Fibroblast of lung (primary cell): ENCODE results near the gene CGB7. TPM values are rescaled to one million over a fixed set of nuclear protein-coding genes. Genes with fewer than 3 reads are reported as not detected.
A peak's percentile ranks its signal among the peaks of the same experiment; 100 is the strongest.

Experiments used
- DNase-seq, 2 donors: peaks; one replicate each; pipeline versions ENCODE4 v3.0.0 to v3.0.0-alpha.2; 2010; ENCODE audit warnings: low read depth in 2 of 2
- H2AFZ ChIP-seq: 2 replicates; pipeline ENCODE4 v1.5.1; 2012; ENCODE audit warnings: low read length, control low read depth, inconsistent platforms
- H3K27ac ChIP-seq: 2 replicates; pipeline ENCODE4 v1.5.1; 2011; ENCODE audit warnings: low read length, control low read depth; ENCODE audit not compliant: insufficient read depth
- H3K27me3 ChIP-seq: 2 replicates; pipeline ENCODE4 v1.5.1; 2011; ENCODE audit warnings: mild to moderate bottlenecking, low read length; ENCODE audit not compliant: control insufficient read depth, insufficient read depth
- H3K36me3 ChIP-seq: 2 replicates; pipeline ENCODE4 v1.5.1; 2011; ENCODE audit warnings: low read length; ENCODE audit not compliant: control insufficient read depth, insufficient read depth
- H3K4me1 ChIP-seq: 2 replicates; pipeline ENCODE4 v1.5.1; 2011; ENCODE audit warnings: low read length; ENCODE audit not compliant: control insufficient read depth, insufficient read depth; ENCODE audit errors: extremely low read depth
- H3K4me2 ChIP-seq: 2 replicates; pipeline ENCODE4 v1.5.1; 2011; ENCODE audit warnings: low read length, control low read depth; ENCODE audit not compliant: insufficient read depth; ENCODE audit errors: extremely low read depth
- H3K4me3 ChIP-seq, 4 experiments: fragments of 200-600 bp in 1 of 4; sonication (generic) in 1 of 4; replicated peaks in 1 of 4; 2 replicates each; pipeline ENCODE4 v1.5.1; 2011 to 2016; ENCODE audit warnings: low read length in 4 of 4, low read depth in 3 of 4, mild to moderate bottlenecking in 3 of 4, control low read depth in 2 of 4, inconsistent platforms in 1 of 4, mixed read lengths in 1 of 4; ENCODE audit not compliant: insufficient read depth in 1 of 4; ENCODE audit errors: control extremely low read depth in 1 of 4
- H3K79me2 ChIP-seq: 2 replicates; pipeline ENCODE4 v1.5.1; 2012; ENCODE audit warnings: mild to moderate bottlenecking, low read length, inconsistent platforms; ENCODE audit not compliant: control insufficient read depth, insufficient read depth
- H3K9ac ChIP-seq: 2 replicates; pipeline ENCODE4 v1.5.1; 2011; ENCODE audit warnings: mild to moderate bottlenecking, low read length, control low read depth; ENCODE audit not compliant: insufficient read depth
- H3K9me3 ChIP-seq: 2 replicates; pipeline ENCODE4 v1.5.1; 2012; ENCODE audit warnings: low read depth, low read length; ENCODE audit not compliant: control insufficient read depth, insufficient read depth
- H4K20me1 ChIP-seq: 2 replicates; pipeline ENCODE4 v1.5.1; 2011; ENCODE audit warnings: low read length; ENCODE audit not compliant: control insufficient read depth, insufficient read depth; ENCODE audit errors: extremely low read depth
- EZH2 ChIP-seq: IDR thresholded peaks from 2 replicates; pipeline ENCODE4 v1.5.1; 2012; ENCODE audit warnings: low read length, control low read depth, mild to moderate bottlenecking; ENCODE audit errors: missing control alignments
- polyA plus RNA-seq, 2 donors: library from polyadenylated mRNA; depleted of rRNA in 1 of 2; stranded (reverse) in 1 of 2; unstranded in 1 of 2; fragments of >200 nt; gene quantifications; 2 replicates each; pipeline ENCODE4 v1.2.1, GENCODE V29; 2011 to 2012; ENCODE audit warnings: missing spikeins in 1 of 2
- total RNA-seq: library from RNA; depleted of rRNA; stranded (reverse); fragments of >200 nt; gene quantifications from 2 replicates; pipeline ENCODE4 v1.2.1, GENCODE V29; 2014
- TF ChIP-seq, protein P1 (sequence below), 2 donors: IDR thresholded peaks in 1 of 2; conservative IDR thresholded peaks in 1 of 2; 1 replicate in 1 of 2; 2 replicates in 1 of 2; pipeline ENCODE4 v1.5.1; 2011 to 2012; ENCODE audit warnings: low read length in 2 of 2, control low read depth in 1 of 2, inconsistent platforms in 1 of 2, low read depth in 1 of 2, mild to moderate bottlenecking in 1 of 2

Gene CGB7
- total and polyA plus RNA-seq, 2 donors (not counting 1 experiment from before 2014, with no cell fraction given): under 0.01 to 0.12 TPM

DNA sequence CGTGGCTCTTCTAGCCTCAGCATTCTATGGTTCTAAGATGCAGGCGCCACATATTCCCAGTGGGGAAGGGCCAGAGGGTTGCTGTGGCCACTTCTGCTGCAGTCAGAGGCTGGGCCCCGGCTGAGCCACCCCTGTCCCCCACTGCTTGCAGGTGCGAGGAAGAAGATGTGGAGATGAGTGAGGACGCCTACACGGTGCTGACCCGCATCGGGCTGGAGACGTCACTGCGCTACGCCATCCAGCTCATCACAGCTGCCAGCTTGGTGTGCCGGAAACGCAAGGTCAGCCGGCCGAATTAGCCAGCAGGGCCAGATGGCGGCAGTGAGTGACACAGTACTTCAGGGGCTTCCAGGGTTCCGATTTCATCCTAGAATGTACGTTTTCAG lies 42.7 kb downstream of the CGB7 start:
- Histone ChIP-seq H3K9ac (no peak overlapping the region), H4K20me1 (no peaks in the 10 kb centered on the region), H3K4me1 (peaks cover 2% of the 10 kb centered on the region), H3K9me3 (no peaks in the 10 kb centered on the region), H2AFZ (no peak overlapping the region), H3K4me2 (no peak overlapping the region), H3K79me2 (no peaks in the 10 kb centered on the region), H3K36me3 (peaks cover 24% of the 10 kb centered on the region), H3K27me3 (no peaks in the 10 kb centered on the region), H3K27ac (no peak overlapping the region), H3K4me3 (no peak overlapping the region)
- TF ChIP-seq EZH2: no peak
- TF ChIP-seq, protein P1, sequence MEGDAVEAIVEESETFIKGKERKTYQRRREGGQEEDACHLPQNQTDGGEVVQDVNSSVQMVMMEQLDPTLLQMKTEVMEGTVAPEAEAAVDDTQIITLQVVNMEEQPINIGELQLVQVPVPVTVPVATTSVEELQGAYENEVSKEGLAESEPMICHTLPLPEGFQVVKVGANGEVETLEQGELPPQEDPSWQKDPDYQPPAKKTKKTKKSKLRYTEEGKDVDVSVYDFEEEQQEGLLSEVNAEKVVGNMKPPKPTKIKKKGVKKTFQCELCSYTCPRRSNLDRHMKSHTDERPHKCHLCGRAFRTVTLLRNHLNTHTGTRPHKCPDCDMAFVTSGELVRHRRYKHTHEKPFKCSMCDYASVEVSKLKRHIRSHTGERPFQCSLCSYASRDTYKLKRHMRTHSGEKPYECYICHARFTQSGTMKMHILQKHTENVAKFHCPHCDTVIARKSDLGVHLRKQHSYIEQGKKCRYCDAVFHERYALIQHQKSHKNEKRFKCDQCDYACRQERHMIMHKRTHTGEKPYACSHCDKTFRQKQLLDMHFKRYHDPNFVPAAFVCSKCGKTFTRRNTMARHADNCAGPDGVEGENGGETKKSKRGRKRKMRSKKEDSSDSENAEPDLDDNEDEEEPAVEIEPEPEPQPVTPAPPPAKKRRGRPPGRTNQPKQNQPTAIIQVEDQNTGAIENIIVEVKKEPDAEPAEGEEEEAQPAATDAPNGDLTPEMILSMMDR (conservative IDR thresholded peaks at IDR 0.05 in 1 of 2, IDR thresholded peaks at IDR 0.05 in 1 of 2; ENCODE audit: low read depth in 1 of 2, low read length in 2 of 2): no peak
- DNase-seq: no peak

DNA sequence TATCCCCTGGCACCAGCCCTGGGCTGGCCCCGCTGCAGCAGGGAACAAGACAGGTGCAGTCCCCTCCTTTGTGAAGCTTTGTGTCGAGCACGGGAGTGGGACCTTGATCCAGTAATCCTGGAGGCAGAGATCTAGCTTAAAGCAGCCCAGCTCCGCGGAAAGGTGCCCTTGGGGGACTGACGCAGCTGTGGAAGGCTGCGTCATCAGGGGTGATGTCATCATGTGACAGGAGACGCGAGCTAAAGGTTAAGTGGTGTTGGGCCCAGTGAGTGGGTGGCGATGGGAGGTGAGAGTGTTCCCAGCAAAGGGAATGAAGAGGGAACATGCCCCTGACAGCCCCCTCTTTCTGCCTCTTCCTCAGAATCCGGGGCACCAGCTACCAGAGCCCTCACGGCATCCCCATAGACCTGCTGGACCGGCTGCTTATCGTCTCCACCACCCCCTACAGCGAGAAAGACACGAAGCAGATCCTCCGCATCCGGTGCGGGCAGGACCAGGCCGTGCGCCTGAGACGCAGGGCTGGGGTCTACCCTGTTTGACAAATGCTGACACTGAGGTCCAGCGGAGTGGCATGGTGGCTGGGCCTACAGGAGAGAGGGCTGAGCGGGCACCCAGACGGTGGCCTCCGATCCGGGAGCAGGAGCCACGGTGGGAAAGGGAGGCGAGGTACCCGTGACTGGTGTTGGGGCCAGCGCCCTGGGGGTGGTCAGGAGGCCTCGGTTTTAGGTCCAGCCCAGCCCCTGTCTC lies 43.3 kb downstream of the CGB7 start:
- peaks cover 26% of the 10 kb centered on the region for H3K36me3 ChIP-seq
- no peak overlapping the region for H3K4me2 ChIP-seq
- no peaks in the 10 kb centered on the region for H3K79me2 ChIP-seq
- no peak overlapping the region for H2AFZ ChIP-seq
- no peaks in the 10 kb centered on the region for H4K20me1 ChIP-seq
- no peak overlapping the region for H3K9ac ChIP-seq
- no peak for TF ChIP-seq EZH2
- TF ChIP-seq, protein P1 (conservative IDR thresholded peaks at IDR 0.05 in 1 of 2, IDR thresholded peaks at IDR 0.05 in 1 of 2; ENCODE audit: low read depth in 1 of 2, low read length in 2 of 2): no peak
- H3K27me3 ChIP-seq: no peaks in the 10 kb centered on the region
- peaks cover 2% of the 10 kb centered on the region for H3K4me1 ChIP-seq
- H3K27ac ChIP-seq: no peak overlapping the region
- H3K4me3 ChIP-seq: no peak overlapping the region
- DNase-seq: peak in 1 of 2 donors; percentile 38
- H3K9me3 ChIP-seq: no peaks in the 10 kb centered on the region

DNA sequence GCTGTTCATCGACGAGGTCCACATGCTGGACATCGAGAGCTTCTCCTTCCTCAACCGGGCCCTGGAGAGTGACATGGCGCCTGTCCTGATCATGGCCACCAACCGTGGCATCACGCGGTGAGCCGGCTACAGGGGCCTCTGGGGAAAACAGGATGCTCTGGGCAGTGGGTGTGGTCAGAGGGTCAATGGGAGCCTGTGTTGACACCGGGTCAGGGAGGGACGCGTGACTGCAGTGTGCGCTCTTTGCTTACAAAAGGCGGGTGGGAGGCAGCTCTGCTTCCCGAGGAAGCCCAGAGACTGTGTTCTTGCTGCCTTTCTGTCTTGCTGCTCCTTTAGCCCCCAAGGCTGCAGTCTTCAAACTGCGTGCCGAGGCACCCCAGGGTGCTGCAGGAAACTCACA lies 46.4 kb downstream of the CGB7 start:
- Histone ChIP-seq H3K79me2 (no peaks in the 10 kb centered on the region), H3K27ac (no peak overlapping the region), H3K4me1 (no peaks in the 10 kb centered on the region), H3K27me3 (no peaks in the 10 kb centered on the region), H2AFZ (no peak overlapping the region), H3K9me3 (no peaks in the 10 kb centered on the region), H3K36me3 (peaks cover 32% of the 10 kb centered on the region), H3K4me2 (no peak overlapping the region), H3K4me3 (no peak overlapping the region), H3K9ac (no peak overlapping the region), H4K20me1 (no peaks in the 10 kb centered on the region)
- TF ChIP-seq, protein P1 (conservative IDR thresholded peaks at IDR 0.05 in 1 of 2, IDR thresholded peaks at IDR 0.05 in 1 of 2; ENCODE audit: low read depth in 1 of 2, low read length in 2 of 2): no peak
- TF ChIP-seq EZH2: no peak
- no peak for DNase-seq
